Suprapubic skin (tissue), 3 donors: Measurements from ENCODE around the gene NCKAP5.

Source experiments
- CTCF ChIP-seq, 2 donors: fragments of 200-600 bp in 1 of 2; fragments of 450-650 bp in 1 of 2; sonication (generic) in 1 of 2; IDR thresholded peaks; one replicate each; pipeline ENCODE4 v1.5.1; 2016 to 2019; ENCODE audit warnings: antibody characterized with exemption in 2 of 2, mild to moderate bottlenecking in 1 of 2, moderate library complexity in 1 of 2
- POLR2A ChIP-seq, 2 donors: fragments of 450-650 bp; IDR thresholded peaks; one replicate each; pipeline ENCODE4 v1.6.1; 2017; ENCODE audit warnings: antibody characterized with exemption in 2 of 2, mild to moderate bottlenecking in 2 of 2, moderate library complexity in 2 of 2

- TF ChIP-seq CTCF (IDR thresholded peaks at IDR 0.05) = no peak
- TF ChIP-seq POLR2A (IDR thresholded peaks at IDR 0.05) = no peak
Measured at GRCh38 chr2:133078667-133079411, 489.4 kb downstream of the NCKAP5 start.
